Limb (tissue), 2 donors: ENCODE results near the gene DEFB129.
"Not testable (repeated sequence)": the region's sequence is repeated elsewhere in the genome, so short reads cannot be mapped to it uniquely, and the experiment has no call there.

Experiments used
- DNase-seq, 2 donors: peaks; one replicate each; pipeline ENCODE4 v3.0.0-alpha.2; 2016; ENCODE audit errors: extremely low spot score in 2 of 2

Gene DEFB129

GRCh38 chr20:252801-253200 is 25.7 kb downstream of the DEFB129 start:
- DNase-seq: no peak

- not testable (repeated sequence) for DNase-seq
These were observed 26.4 kb downstream of the DEFB129 start for GRCh38 chr20:253447-253846.

- DNase-seq: no peak
These were observed 30.4 kb downstream of the DEFB129 start, which contains the start of gene DEFB132 for GRCh38 chr20:257419-257818. Gene DEFB132, plus strand, starts transcription at chr20:257724. Its CDS starts 55 bp downstream, at chr20:257779.

GRCh38 chr20:258269-258858 is 31.3 kb downstream of the DEFB129 start:
- DNase-seq: no peak

DNA sequence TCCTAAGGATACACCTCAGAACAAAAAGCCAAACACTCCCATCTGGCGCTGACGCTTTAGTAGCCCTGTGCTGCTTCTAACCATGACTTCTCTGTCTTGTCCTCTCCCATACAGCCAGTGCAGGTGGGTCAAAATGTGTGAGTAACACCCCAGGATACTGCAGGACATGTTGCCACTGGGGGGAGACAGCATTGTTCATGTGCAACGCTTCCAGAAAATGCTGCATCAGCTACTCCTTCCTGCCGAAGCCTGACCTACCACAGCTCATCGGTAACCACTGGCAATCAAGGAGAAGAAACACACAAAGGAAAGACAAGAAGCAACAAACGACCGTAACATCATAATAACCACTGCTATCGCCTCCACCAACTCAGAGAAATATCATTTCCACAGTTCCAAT is 31.9 kb downstream of the DEFB129 start:
- no peak for DNase-seq

DNA sequence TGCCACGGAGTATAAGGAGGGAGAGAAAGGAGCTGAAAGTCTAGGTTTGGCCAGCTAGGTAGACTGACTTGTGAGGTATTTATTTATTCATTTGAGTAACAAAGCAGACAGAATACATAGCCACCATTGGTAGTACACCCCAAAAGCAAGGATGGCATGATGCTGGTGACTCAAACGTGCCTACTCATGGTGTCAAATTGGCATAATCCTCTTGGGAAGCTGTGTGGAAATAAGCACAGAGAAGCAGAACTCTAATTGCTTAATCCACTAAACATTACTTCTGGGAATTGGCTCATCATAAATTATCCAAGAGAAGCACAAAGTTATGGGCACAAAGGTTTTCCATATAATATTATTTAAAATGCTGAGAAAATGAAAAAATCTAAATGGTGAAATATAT is 32.9 kb downstream of the DEFB129 start:
- no peak for DNase-seq

- no peak for DNase-seq
These were observed 36.6 kb downstream of the DEFB129 start for GRCh38 chr20:263701-264100.

GRCh38 chr20:266596-267562 is 39.8 kb downstream of the DEFB129 start:
- DNase-seq: peak; percentile 86 to 94

DNA sequence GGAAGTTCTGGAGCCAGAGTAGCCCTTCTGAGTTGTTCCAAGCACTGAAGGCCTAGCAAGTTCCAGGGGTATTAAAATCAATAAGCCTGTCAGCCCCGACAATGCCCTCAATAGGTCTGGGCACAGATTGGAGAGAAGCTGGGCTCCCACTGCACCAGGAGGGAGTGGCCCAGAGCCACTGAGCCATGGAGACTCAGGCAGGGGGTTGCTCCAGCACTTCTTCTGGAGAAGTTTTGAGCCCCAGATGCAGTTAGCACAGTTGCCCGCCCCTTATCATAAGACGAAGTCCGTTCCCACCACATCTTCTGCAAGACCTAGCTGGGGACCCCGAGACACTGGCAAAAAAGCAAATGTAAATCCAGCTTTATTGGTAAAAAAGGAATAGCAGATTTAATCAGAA is 43.5 kb downstream of the DEFB129 start:
- DNase-seq: no peak

DNA sequence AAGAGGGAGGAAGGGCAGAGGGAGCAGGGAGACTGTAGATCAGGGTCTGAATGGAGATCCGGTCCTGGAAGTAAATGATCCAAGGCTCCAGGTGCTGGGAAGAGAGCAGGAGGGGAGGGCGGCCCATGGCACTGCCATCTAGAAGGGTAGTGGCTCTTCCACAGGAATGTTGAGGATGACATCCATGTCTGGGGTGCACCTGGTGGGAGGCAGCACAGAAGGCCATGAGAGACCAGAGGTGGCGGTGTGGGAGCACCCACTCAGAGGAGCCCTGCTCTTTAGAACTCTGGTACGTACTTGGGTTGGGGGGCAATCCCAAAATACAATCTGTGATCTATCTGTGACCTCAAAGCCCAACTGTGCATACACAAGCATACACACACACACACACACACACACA is 44.0 kb downstream of the DEFB129 start:
- DNase-seq: no peak

DNA sequence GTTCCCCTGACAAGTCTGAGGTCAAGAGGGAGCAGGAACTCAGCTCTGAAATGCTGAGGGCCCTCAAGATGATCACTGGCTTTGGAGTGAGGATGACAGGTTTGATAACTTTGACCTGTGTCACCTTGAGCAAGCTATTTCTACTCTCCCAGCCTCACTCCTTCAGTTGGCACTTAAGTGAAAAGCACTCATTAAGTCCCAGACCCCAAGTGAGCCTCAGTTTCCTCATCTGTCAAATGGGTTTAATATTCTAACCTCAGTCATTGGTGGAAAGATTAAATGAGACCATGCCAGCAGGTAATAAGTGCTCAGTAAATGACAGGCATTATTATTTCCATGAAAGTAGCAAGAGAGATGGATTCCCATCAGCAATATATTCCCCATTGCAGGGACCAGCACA is 44.5 kb downstream of the DEFB129 start:
- DNase-seq: no peak

DNA sequence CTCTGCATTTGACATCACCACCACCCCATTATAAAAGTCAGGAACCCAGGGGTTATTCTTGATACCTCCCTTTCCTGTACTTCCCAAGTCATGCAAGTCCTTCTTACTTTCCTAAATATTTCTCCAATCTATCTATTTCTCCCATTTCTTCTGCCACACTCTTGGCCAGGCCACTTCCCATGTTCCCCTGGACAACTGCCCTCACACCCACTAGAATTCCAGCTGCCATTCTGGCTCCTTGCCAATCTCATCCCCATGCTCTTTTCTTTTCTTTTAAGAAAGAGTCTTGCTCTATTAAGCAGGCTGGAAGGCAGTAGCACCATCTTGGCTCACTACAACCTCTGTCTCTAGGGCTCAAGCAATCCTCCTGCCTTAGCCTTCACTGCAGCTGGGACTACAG is 45.7 kb downstream of the DEFB129 start:
- DNase-seq: no peak

- DNase-seq: no peak
These were observed 46.8 kb downstream of the DEFB129 start for GRCh38 chr20:273884-274283.

DNA sequence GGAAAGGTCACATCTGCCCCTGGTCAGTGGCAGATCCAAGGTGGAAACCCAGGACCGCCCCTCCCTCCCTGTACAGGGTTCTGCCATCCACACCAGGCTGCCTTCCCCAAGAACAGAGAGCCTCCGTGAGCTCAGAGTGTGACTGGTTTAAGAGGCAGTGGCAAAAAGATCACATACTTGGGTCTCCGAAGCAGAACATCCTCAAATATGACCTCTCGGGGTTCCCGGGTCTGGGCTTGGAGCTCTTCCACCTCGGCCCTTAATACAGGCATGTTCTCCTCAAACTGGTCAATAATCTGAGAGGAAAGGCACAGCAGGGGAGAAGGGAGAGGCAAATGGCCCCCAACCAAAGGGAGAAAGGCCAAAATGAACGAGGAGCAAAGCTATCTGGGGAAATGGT is 48.7 kb downstream of the DEFB129 start:
- DNase-seq: no peak

DNA sequence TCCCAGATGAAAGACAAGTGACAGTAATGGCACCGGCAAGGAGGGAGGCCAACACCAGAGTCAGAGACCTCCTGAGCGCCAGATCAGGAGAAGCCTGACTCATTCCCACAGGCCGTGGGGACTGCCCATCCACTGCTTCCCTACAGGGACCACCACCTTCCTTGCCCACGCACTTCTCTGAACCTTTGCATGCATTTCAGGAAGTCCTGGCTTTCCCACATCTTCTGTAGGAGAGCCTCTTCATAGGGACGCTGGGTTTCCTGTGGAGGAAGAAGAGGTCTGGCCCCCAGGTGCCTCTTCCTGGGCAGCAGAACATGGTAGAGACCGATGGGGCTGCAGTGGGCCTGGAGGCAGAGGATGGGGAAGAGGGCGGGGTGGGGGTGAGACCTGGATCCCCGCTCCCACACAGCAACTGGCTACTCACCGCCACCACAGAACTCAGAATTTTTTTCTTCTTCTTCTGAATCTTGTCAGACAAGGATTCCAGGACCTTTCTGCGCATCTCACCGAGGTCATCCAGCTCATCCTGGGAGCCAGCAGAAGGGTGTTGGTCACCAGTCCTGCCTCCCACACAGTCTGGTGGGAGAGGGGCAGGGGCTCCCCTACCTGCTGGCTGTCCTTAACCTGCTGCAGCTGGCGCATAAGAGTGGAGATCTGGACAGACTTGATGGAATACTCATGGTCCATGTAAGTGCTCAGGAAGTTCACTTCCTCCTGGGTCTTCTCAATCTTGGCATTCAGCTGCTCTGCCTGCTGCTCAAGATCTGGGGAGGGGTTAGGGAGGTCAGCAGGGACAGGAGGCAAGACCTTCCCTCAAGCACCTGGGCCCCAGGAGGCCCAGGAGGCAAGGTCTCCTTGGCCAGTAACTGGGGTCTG is 49.8 kb downstream of the DEFB129 start:
- no peak for DNase-seq

DNA sequence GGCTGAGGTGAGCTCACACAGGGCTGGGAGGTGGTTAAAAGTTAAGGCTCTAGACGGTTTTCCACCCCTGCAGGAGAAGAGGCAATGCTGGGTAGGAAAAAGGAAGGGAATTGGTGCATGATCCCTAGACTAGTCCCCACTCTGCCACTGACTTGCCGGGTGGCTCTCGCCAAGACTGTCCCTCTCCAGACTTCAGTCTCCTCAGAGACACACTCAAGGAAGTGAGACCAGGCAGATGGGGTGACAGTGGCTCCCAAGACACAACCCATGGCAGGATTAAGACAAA is 50.4 kb downstream of the DEFB129 start:
- DNase-seq: no peak

DNA sequence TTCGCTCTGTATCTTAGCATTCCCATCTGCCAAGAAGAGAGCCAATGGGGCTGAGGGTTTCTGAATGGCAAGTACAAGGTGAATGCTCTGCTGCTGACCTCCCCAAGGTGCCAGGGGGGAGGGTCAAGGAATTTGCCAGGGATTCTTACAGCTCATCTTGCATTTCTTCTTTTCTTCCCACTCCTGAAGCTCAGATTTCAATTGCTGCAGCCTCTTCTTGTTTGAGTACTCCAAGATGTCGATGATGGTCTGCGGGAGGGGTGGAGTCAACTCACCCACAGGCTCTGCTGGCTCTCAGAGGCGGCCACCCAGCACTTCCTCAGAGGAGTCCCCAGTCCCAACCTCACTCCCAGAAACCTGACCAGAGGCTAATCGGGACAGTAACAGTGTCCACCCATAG is 51.1 kb downstream of the DEFB129 start:
- DNase-seq: no peak

- peak in 1 of 2 donors; percentile 58 for DNase-seq
These were observed 51.8 kb downstream of the DEFB129 start for GRCh38 chr20:278607-279571.
